HK-2 (cell line): Measurements from ENCODE around the gene ULBP1.
"Not testable (repeated sequence)": the region's sequence is repeated elsewhere in the genome, so short reads cannot be mapped to it uniquely, and the experiment has no call there.

Experiments used
- DNase-seq: peaks from one replicate; pipeline ENCODE4 v3.0.0-alpha.2; 2018; ENCODE audit not compliant: unreplicated experiment

ULBP1 gene

DNA sequence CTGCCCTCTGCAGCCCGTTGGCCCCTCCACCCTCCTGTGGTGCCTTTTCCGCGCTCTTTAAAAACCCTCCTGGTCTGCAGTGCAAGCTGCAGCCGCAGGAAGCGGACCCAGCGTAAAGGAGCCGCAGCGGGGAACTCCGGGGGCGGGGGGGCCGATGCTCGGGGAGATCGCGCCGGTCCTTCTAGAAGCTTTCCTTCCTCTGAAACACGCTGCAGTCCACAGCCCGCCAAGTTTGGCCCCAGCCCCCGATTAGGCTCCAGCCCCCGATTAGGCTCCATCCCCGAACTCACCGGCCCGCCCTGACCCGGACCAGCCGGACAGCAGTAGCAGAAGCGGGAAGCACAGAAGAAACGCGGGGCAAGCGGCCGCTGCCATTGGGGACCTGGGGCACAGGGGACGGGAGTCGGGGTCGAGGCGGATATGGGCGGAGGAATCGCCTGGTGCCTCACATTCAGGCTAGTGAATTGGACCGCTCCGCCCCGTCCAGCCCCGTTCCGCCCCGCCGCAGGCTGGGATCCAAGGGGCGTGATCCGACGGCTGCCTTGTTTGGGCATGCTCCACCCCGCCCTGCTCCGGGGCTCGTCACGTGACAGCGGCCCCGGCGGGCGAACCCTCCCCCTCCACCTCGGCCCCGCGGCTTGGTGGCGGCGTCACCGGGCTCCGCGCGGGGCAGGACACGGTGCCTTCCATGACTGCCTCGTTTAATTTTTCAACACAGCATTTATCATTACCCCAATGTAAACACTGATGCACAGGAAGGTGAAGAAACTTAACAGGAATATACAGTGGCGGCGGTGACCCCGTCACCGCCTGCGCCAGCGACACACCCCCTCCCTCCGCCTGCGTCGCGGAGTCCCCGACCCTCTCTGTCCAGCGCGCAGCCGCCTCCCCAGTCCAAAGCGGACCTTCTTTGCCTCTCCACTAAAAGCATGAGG is 41.3 kb downstream of the ULBP1 start:
- DNase-seq: peak; percentile 96

GRCh38 chr6:150005761-150006651 is 42.3 kb downstream of the ULBP1 start:
- no peak for DNase-seq

DNA sequence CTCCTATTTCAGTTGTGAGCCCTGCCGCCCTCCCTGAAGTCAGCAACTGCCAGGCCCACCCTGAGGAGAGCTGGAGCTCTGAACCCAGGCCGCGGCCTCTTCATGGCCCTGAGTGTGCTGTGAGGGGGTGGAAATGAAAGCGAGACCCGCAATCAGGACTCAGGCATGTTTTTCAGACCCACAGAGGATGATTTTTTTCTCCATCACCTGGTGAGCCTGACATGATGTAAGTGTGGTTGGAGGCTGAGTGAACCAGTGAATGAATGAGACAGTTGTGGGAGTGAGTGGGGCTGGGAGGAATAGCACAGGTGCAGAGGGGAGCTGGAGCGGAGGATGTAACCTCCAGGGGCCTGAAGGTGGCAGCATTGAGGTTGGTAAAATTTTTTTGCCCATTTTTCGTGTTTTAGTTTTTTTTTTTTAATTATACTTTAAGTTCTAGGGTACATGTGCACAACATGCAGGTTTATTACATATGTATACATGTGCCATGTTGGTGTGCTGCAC is 43.3 kb downstream of the ULBP1 start:
- DNase-seq: no peak

DNA sequence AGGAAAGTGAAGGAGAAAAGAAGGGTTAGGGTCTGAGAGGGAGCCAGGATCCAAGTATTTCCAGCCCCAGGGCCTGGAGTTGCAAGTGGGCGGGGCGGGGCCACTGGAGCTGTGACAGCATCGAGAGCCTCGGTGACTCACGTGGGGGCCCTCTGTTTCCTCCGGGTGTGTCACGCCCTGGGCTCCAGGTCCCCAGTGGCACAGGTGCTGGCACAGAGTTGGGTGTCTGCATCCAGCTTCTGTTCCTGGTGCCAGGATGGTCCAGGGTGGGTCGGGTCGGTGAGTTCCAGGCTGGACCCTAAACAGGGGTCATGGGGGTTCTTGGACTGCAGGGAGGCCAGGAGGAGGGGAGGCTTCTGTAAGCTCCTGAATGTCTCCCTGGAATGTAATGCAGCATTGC is 44.8 kb downstream of the ULBP1 start:
- DNase-seq: no peak

DNA sequence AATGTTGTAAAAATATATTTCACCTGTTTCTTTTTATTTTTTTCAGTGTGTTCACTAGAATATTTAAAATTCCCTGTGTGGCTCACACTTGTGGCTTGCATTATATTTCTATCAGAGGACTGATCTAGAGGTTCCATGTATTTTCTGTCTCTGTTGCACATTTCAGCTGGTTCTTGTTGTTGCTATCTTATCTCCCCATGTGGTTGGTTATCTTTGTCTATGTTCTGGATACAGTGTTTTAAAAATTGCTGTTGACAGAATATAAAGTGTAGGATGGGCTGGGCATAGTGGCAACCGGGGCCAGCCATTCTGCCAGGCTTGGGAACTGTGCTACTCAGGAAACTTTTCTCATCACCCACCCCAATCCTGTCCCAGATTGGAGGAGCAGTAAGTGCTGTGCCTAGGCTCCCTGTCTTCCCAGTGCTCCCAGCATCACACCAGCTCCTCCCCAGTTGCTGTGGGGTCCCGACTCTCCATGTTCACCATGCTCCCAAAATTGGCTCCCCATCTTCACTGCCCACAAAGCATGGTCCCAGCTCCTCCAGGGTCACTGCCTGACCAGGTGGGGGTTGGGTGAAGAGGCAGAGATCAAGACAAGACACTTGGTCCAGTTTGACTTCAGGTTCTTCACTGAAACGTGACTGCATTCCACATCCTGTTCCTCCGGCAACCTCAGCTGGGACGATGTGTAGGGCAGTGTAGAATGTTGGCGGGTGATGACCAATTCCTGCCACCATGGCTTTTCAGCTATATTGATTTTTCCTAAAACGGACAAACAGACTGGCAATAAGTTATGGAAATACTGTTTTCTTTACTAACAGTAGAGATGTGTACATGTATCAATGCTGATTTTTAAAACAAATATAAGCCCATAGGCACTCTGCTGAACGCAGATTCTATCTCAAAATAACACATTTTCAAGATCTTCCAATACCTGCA is 49.4 kb downstream of the ULBP1 start:
- not testable (repeated sequence) for DNase-seq

DNA sequence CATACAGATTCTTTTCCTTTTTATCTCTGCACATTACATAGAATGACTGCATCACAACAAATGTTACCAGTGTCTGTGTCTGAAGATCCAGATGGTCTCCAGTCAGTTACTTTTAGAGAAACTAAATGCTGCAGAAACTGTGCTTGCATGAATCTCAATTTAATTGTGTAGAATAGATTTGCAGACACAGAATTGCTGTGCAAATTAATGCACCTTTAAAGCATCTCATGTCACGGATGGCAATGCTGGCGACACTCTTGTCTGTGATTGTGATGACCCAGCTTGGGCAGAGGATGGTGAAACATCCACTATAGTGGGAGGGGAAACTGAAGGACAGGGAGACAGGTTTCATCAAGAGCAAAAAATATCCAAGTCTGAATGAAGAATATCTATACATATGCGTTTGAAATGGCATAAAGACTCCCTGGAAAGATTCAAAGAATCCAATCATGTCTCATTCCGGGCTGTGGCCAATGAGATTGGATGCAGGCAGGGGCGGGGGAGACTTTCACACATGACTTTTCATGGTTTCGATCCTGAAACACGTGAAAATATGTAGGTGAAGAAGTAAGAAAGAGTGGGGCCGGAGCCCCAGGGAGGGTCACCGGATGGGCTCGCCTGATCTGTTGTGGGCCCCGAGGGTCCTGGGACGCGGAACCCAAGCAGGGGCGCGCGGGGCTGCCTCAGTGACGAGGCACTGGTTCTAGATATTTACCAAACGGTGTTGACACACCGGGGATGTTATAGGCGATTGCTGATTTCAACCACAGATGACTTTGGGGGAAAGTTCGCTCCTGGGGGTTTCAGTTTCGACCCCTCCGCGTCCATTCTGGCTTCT is 50.3 kb downstream of the ULBP1 start:
- not testable (repeated sequence) for DNase-seq

GRCh38 chr6:150014623-150015280 is 51.0 kb downstream of the ULBP1 start:
- not testable (repeated sequence) for DNase-seq

GRCh38 chr6:150015281-150016001 is 51.7 kb downstream of the ULBP1 start:
- DNase-seq: not testable (repeated sequence)

- DNase-seq: no peak
These were observed 52.8 kb downstream of the ULBP1 start for GRCh38 chr6:150016324-150017185.

DNA sequence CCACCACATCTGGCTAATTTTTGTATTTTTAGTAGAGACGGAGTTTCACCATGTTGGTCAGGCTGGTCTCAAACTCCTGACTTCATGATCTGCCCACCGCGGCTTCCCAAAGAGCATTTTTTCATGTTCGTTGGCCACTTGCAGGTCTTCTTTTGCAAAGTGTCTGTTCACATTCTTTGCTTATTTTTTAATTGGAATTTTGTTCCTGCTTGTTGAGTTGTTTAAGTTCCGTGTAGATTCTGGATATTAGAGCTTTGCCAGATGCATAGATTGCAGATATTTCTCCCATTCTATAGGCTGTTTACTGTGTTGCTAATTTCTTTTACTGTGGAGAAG is 53.4 kb downstream of the ULBP1 start:
- not testable (repeated sequence) for DNase-seq

DNA sequence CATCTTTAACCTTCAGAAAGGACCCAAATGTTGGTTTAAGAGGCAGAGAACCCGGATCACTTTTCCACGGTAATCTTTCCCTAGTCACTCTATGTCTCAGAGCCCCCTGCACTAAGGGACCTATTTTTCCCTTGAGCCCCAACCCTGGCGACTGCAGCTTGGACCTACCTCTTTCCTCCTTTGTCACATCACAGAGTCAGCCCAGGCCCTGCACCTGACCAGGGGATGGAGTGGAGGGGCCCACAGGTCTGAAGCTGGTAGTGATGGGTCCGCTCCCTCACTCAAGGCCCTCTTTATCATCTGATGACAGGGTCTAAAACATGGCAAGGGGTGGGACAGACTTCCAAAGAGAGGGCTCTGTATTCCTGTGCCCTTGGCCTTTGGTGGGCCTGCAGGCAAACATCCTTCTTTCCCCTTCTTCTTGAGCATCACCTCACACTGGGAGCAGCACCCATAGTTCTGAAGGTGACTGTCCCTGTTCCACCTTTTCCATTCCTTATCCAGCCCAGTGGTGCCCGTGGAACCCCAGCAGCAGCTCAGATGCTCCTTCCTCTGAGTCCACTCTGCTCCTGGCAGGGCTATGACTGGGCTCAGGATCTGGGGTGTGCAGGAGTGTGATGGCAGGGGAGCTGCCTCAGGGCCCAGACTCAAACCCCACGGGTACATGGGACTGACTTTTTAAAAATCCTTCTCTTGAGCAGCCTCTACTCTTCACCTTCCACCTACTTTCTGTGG is 55.3 kb downstream of the ULBP1 start:
- DNase-seq: no peak

- not testable (repeated sequence) for DNase-seq
These were observed 58.1 kb downstream of the ULBP1 start for GRCh38 chr6:150021870-150022269.
